22Rv1 (cell line): ENCODE data around the gene CEP164.

Experiments used
- H3K27ac ChIP-seq: fragments of 450-650 bp; 2 replicates; pipeline ENCODE4 v1.5.1; 2017
- CTCF ChIP-seq: fragments of 450-650 bp; IDR thresholded peaks from 2 replicates; pipeline ENCODE4 v1.5.1; 2017; ENCODE audit warnings: mild to moderate bottlenecking
- ZFX ChIP-seq: fragments of 450-650 bp; IDR thresholded peaks from 2 replicates; pipeline ENCODE4 v1.6.1; 2017; ENCODE audit warnings: antibody characterized with exemption, borderline replicate concordance

CEP164 gene

GRCh38 chr11:117366248-117366647 lies 38.6 kb downstream of the CEP164 start:
- no peak for TF ChIP-seq ZFX
- no peak for TF ChIP-seq CTCF
- no peak overlapping the region for H3K27ac ChIP-seq

- TF ChIP-seq CTCF (no peak), ZFX (no peak)
- H3K27ac ChIP-seq, result no peak overlapping the region
Observed at GRCh38 chr11:117366875-117367274, 39.2 kb downstream of the CEP164 start.

- TF ChIP-seq CTCF, result no peak
- no peak for TF ChIP-seq ZFX
- H3K27ac ChIP-seq, result no peak overlapping the region
Observed at GRCh38 chr11:117369534-117369933, 41.9 kb downstream of the CEP164 start.

- no peak for TF ChIP-seq CTCF
- no peak for TF ChIP-seq ZFX
- no peak overlapping the region for H3K27ac ChIP-seq
Observed at GRCh38 chr11:117371453-117371852, 43.8 kb downstream of the CEP164 start.

GRCh38 chr11:117374316-117375055 lies 46.8 kb downstream of the CEP164 start:
- H3K27ac ChIP-seq, result no peak overlapping the region
- TF ChIP-seq CTCF, result no peak
- TF ChIP-seq ZFX, result no peak

GRCh38 chr11:117375960-117376359 lies 48.3 kb downstream of the CEP164 start:
- no peak overlapping the region for H3K27ac ChIP-seq
- TF ChIP-seq CTCF (no peak), ZFX (no peak)

- TF ChIP-seq ZFX (no peak), CTCF (no peak)
- H3K27ac ChIP-seq, result no peak overlapping the region
Observed at GRCh38 chr11:117376517-117376916, 48.9 kb downstream of the CEP164 start.
